RWPE2 (cell line): Measurements from ENCODE around the gene CENPF.

ENCODE experiments used
- ATAC-seq: fragments of 200-7000 bp; cut with Tn5 transposase; 3 replicates; pipeline ENCODE4 v1.9.1; 2021; ENCODE audit warnings: low read depth
- DNase-seq: peaks from one replicate; pipeline ENCODE4 v3.0.0-alpha.2; 2020; ENCODE audit warnings: low spot score
- H3K27ac ChIP-seq: fragments of 450-650 bp; 2 replicates; pipeline ENCODE4 v1.5.1; 2017; ENCODE audit warnings: mild to moderate bottlenecking; ENCODE audit not compliant: poor library complexity, severe bottlenecking
- H3K27me3 ChIP-seq: fragments of 250-450 bp; sonication (Bioruptor Pico); 2 replicates; pipeline ENCODE4 v1.5.1; 2021; ENCODE audit warnings: mild to moderate bottlenecking, moderate library complexity; ENCODE audit not compliant: insufficient read depth, poor library complexity, severe bottlenecking
- H3K36me3 ChIP-seq: fragments of 250-450 bp; sonication (Bioruptor Pico); 2 replicates; pipeline ENCODE4 v1.5.1; 2020; ENCODE audit warnings: low read depth, mild to moderate bottlenecking, moderate library complexity
- H3K4me1 ChIP-seq: fragments of 250-450 bp; sonication (Bioruptor Pico); 2 replicates; pipeline ENCODE4 v1.5.1; 2021; ENCODE audit warnings: mild to moderate bottlenecking, moderate library complexity; ENCODE audit not compliant: insufficient read depth, poor library complexity, severe bottlenecking
- H3K4me3 ChIP-seq: fragments of 250-450 bp; sonication (Bioruptor Pico); 2 replicates; pipeline ENCODE4 v1.5.1; 2021; ENCODE audit warnings: mild to moderate bottlenecking, moderate library complexity; ENCODE audit not compliant: severe bottlenecking
- H3K9me3 ChIP-seq: fragments of 250-450 bp; sonication (Bioruptor Pico); 2 replicates; pipeline ENCODE4 v1.5.1; 2021; ENCODE audit warnings: mild to moderate bottlenecking, moderate library complexity; ENCODE audit not compliant: severe bottlenecking
- TF ChIP-seq, protein P1 (sequence below): fragments of 450-650 bp; IDR thresholded peaks from one replicate; pipeline ENCODE4 v1.5.1; 2017; ENCODE audit warnings: mild to moderate bottlenecking, moderate library complexity; ENCODE audit not compliant: poor library complexity, severe bottlenecking

The CENPF gene

DNA sequence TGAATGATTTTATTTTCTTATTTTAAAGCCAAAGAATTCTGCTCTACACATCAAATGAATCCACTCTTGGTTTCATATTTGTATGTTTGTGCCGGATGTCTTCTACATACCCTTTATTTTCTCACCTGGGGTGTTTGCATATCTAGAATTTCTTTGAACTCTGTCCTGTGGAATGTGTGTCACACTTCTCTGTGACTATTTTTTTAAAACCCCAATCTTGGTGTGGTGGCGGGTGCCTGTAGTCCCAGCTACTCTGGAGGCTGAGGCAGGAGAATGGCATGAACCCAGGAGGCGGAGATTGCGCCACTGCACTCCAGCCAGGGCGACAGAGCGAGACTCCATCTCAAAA lies 35.4 kb downstream of the CENPF start:
- TF ChIP-seq, protein P1, sequence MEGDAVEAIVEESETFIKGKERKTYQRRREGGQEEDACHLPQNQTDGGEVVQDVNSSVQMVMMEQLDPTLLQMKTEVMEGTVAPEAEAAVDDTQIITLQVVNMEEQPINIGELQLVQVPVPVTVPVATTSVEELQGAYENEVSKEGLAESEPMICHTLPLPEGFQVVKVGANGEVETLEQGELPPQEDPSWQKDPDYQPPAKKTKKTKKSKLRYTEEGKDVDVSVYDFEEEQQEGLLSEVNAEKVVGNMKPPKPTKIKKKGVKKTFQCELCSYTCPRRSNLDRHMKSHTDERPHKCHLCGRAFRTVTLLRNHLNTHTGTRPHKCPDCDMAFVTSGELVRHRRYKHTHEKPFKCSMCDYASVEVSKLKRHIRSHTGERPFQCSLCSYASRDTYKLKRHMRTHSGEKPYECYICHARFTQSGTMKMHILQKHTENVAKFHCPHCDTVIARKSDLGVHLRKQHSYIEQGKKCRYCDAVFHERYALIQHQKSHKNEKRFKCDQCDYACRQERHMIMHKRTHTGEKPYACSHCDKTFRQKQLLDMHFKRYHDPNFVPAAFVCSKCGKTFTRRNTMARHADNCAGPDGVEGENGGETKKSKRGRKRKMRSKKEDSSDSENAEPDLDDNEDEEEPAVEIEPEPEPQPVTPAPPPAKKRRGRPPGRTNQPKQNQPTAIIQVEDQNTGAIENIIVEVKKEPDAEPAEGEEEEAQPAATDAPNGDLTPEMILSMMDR: no peak
- Histone ChIP-seq H3K4me3 (no peak overlapping the region), H3K27me3 (no peaks in the 10 kb centered on the region), H3K36me3 (peaks cover 47% of the 10 kb centered on the region), H3K27ac (no peak overlapping the region), H3K9me3 (no peaks in the 10 kb centered on the region), H3K4me1 (no peaks in the 10 kb centered on the region)
- DNase-seq (no peak), ATAC-seq (no peak)

DNA sequence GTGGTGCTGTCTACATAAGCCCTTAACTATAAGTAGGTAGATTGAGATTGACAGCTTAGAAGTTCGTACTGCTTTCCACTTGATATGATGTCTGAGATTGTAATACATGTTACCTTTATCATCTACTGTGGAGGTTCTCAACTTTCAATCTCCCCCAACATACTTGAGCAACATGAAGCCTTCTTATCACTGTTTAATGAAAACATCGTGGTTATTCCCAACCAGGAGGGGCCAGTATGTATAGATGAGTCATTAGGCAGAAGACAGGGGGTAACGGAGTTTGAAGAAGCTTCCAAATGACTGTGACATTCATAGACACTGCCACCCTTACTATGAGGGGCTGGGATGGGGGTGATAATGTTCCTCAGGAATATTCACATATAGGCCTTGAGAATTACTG lies 36.0 kb downstream of the CENPF start:
- no peaks in the 10 kb centered on the region for H3K4me1 ChIP-seq
- no peak overlapping the region for H3K4me3 ChIP-seq
- H3K27me3 ChIP-seq: no peaks in the 10 kb centered on the region
- no peak for ATAC-seq
- no peaks in the 10 kb centered on the region for H3K9me3 ChIP-seq
- peaks cover 47% of the 10 kb centered on the region for H3K36me3 ChIP-seq
- no peak overlapping the region for H3K27ac ChIP-seq
- DNase-seq: no peak
- TF ChIP-seq, protein P1: no peak

DNA sequence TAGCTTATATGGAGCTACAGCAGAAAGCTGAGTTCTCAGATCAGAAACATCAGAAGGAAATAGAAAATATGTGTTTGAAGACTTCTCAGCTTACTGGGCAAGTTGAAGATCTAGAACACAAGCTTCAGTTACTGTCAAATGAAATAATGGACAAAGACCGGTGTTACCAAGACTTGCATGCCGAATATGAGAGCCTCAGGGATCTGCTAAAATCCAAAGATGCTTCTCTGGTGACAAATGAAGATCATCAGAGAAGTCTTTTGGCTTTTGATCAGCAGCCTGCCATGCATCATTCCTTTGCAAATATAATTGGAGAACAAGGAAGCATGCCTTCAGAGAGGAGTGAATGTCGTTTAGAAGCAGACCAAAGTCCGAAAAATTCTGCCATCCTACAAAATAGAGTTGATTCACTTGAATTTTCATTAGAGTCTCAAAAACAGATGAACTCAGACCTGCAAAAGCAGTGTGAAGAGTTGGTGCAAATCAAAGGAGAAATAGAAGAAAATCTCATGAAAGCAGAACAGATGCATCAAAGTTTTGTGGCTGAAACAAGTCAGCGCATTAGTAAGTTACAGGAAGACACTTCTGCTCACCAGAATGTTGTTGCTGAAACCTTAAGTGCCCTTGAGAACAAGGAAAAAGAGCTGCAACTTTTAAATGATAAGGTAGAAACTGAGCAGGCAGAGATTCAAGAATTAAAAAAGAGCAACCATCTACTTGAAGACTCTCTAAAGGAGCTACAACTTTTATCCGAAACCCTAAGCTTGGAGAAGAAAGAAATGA lies 37.6 kb downstream of the CENPF start:
- no peak overlapping the region for H3K27ac ChIP-seq
- H3K36me3 ChIP-seq: peaks cover 59% of the 10 kb centered on the region
- ATAC-seq (no peak), DNase-seq (no peak)
- H3K4me3 ChIP-seq: no peak overlapping the region
- H3K9me3 ChIP-seq: no peaks in the 10 kb centered on the region
- TF ChIP-seq, protein P1: no peak
- no peaks in the 10 kb centered on the region for H3K4me1 ChIP-seq
- no peaks in the 10 kb centered on the region for H3K27me3 ChIP-seq

DNA sequence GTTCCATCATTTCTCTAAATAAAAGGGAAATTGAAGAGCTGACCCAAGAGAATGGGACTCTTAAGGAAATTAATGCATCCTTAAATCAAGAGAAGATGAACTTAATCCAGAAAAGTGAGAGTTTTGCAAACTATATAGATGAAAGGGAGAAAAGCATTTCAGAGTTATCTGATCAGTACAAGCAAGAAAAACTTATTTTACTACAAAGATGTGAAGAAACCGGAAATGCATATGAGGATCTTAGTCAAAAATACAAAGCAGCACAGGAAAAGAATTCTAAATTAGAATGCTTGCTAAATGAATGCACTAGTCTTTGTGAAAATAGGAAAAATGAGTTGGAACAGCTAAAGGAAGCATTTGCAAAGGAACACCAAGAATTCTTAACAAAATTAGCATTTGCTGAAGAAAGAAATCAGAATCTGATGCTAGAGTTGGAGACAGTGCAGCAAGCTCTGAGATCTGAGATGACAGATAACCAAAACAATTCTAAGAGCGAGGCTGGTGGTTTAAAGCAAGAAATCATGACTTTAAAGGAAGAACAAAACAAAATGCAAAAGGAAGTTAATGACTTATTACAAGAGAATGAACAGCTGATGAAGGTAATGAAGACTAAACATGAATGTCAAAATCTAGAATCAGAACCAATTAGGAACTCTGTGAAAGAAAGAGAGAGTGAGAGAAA lies 38.4 kb downstream of the CENPF start:
- TF ChIP-seq, protein P1: no peak
- Histone ChIP-seq H3K9me3 (no peaks in the 10 kb centered on the region), H3K27ac (no peak overlapping the region), H3K4me3 (no peak overlapping the region), H3K27me3 (no peaks in the 10 kb centered on the region), H3K36me3 (peaks cover 59% of the 10 kb centered on the region), H3K4me1 (no peaks in the 10 kb centered on the region)
- DNase-seq: no peak
- no peak for ATAC-seq

DNA sequence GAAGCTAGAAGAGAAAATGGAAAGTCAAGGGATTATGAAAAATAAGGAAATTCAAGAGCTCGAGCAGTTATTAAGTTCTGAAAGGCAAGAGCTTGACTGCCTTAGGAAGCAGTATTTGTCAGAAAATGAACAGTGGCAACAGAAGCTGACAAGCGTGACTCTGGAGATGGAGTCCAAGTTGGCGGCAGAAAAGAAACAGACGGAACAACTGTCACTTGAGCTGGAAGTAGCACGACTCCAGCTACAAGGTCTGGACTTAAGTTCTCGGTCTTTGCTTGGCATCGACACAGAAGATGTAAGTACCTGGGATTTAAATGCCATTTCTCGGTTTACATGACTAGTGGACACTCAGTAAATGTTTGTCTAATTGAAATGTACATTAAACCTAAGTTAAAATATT lies 40.0 kb downstream of the CENPF start:
- Histone ChIP-seq H3K27ac (no peak overlapping the region), H3K36me3 (peaks cover 57% of the 10 kb centered on the region), H3K27me3 (no peaks in the 10 kb centered on the region), H3K4me3 (no peak overlapping the region), H3K9me3 (no peaks in the 10 kb centered on the region), H3K4me1 (no peaks in the 10 kb centered on the region)
- DNase-seq (no peak), ATAC-seq (no peak)
- TF ChIP-seq, protein P1: no peak
